Kidney epithelial cell (primary cell): ENCODE measurements around the gene ANO9. TPM values are rescaled to one million over a fixed set of nuclear protein-coding genes. Genes with fewer than 3 reads are reported as not detected.

Experiments used
- DNase-seq: peaks from one replicate; pipeline ENCODE4 v3.0.0-alpha.2; 2010; ENCODE audit warnings: low read depth
- H3K27me3 ChIP-seq: 2 replicates; pipeline ENCODE4 v1.6.0; 2011; ENCODE audit warnings: low read length; ENCODE audit not compliant: control insufficient read depth, insufficient read depth
- H3K36me3 ChIP-seq: 2 replicates; pipeline ENCODE4 v1.5.1; 2011; ENCODE audit warnings: low read length; ENCODE audit not compliant: control insufficient read depth, insufficient read depth
- H3K4me3 ChIP-seq: 2 replicates; pipeline ENCODE4 v1.5.1; 2011; ENCODE audit warnings: low read depth, mild to moderate bottlenecking, control low read depth, low read length
- CTCF ChIP-seq: IDR thresholded peaks from 2 replicates; pipeline ENCODE4 v1.5.1; 2011; ENCODE audit warnings: mild to moderate bottlenecking, moderate library complexity, low read length, control low read depth, inconsistent platforms; ENCODE audit not compliant: insufficient read depth, poor library complexity, severe bottlenecking
- total RNA-seq: library from RNA; depleted of rRNA; stranded (reverse); fragments of >200 nt; gene quantifications from 2 replicates; pipeline ENCODE4 v1.2.3, GENCODE V29; 2015

The ANO9 gene
- total RNA-seq, 1 donor from 2014 or later: 18.4 TPM

GRCh38 chr11:455566-456147, 13.8 kb upstream of the ANO9 start:
- no peak for TF ChIP-seq CTCF
- no peak overlapping the region for H3K4me3 ChIP-seq
- no peaks in the 10 kb centered on the region for H3K27me3 ChIP-seq
- no peaks in the 10 kb centered on the region for H3K36me3 ChIP-seq
- DNase-seq: no peak

GRCh38 chr11:454801-455565, 13.2 kb upstream of the ANO9 start:
- Histone ChIP-seq H3K36me3 (no peaks in the 10 kb centered on the region), H3K4me3 (no peak overlapping the region), H3K27me3 (no peaks in the 10 kb centered on the region)
- TF ChIP-seq CTCF: no peak
- no peak for DNase-seq

GRCh38 chr11:454043-454442, 12.2 kb upstream of the ANO9 start:
- DNase-seq: no peak
- no peak overlapping the region for H3K4me3 ChIP-seq
- TF ChIP-seq CTCF: no peak
- no peaks in the 10 kb centered on the region for H3K27me3 ChIP-seq
- H3K36me3 ChIP-seq: no peaks in the 10 kb centered on the region

GRCh38 chr11:453564-453963, 11.8 kb upstream of the ANO9 start:
- Histone ChIP-seq H3K4me3 (no peak overlapping the region), H3K36me3 (no peaks in the 10 kb centered on the region), H3K27me3 (no peaks in the 10 kb centered on the region)
- no peak for TF ChIP-seq CTCF
- no peak for DNase-seq

GRCh38 chr11:452916-453527, 11.2 kb upstream of the ANO9 start:
- H3K36me3 ChIP-seq: no peaks in the 10 kb centered on the region
- no peak for DNase-seq

More at GRCh38 chr11:452916-453527, 11.2 kb upstream of the ANO9 start:
- no peak overlapping the region for H3K4me3 ChIP-seq
- H3K27me3 ChIP-seq: no peaks in the 10 kb centered on the region
- TF ChIP-seq CTCF: no peak
